ENCODE data around the gene XPNPEP1. TPM values are rescaled to one million over a fixed set of nuclear protein-coding genes. Genes with fewer than 3 reads are reported as not detected.

The XPNPEP1 gene
- polyA plus RNA-seq (2012; ENCODE audit: low read depth, missing spikeins) = 40.8 TPM

DNA sequence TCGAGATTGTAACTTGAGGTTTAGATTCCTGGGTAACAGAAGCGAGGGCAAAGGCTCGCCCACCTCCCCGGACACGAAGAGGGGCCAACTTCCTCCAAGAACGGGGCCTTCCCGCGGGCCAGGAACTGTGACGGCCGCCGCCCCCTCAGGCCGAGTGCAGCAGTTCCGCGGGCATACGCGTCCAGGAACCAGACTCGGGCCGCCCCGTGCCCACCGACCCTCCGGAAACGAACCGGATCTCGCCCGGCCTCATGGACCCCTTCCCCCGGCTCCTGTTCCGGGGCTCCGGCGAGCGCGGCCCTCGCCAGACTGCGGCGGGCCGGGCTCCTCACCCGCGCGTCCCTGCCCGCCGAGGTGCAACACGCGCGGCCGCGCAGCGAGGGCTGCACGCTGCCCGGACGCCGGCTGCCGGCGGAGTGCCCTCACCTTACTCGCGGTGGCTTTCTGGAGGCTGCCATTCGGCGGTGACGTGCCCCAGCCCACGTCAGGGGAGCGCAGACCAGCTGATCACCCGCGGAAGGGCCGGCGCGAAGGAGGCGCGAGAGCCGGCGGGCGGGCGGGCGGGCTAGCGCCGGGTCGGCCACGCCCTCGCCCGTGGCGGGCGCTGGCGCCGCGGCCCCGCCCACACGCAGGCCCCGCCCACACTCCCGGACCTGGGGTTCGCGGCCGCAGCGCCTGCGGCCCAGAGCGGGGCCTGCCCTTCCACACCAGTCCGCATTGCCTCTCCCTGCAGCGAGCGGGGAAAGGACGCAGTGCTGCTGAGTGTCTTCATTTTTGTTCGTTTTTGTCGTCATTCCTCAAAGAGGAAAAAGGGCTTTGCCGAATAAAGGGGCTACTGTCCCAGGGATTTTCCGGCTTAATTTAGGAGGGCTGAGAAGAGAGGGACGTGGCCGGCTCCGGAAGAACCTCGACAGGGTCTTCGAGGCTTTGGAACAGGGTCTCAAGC is at the start of gene XPNPEP1:
TSS of gene XPNPEP1 (minus strand) at position 536 of the 946 bp plus-strand sequence. CDS start at position 458, 78 bp downstream.
- TF ChIP-seq TAF1 (IDR thresholded peaks at IDR 0.05; ENCODE audit: low read depth, low read length) (peak; percentile 63; the same call in 1 of the 2 replicates), POU2F2 (IDR thresholded peaks at IDR 0.05; ENCODE audit: low read depth, low read length) (no peak), SPI1 (IDR thresholded peaks at IDR 0.05; ENCODE audit: low read depth, low read length) (no peak), POLR2A (IDR thresholded peaks at IDR 0.05; ENCODE audit: low read depth, low read length) (peak; percentile 93), POLR2AphosphoS5 (IDR thresholded peaks at IDR 0.05; ENCODE audit: low read depth, low read length) (peak; percentile 94)
- FAIRE-seq = peak; percentile 94
- DNase-seq (ENCODE audit: insufficient read length, low spot score) = peak; percentile 90

GRCh38 chr10:109972372-109973001 is 49.2 kb upstream of the XPNPEP1 start:
- FAIRE-seq = no peak
- TF ChIP-seq POLR2AphosphoS5 (IDR thresholded peaks at IDR 0.05; ENCODE audit: low read depth, low read length) (no peak), PAX5 (IDR thresholded peaks at IDR 0.05; ENCODE audit: insufficient read depth, low read length, severe bottlenecking) (no peak), TAF1 (IDR thresholded peaks at IDR 0.05; ENCODE audit: low read depth, low read length) (no peak), SPI1 (IDR thresholded peaks at IDR 0.05; ENCODE audit: low read depth, low read length) (no peak), POU2F2 (IDR thresholded peaks at IDR 0.05; ENCODE audit: low read depth, low read length) (no peak), POLR2A (IDR thresholded peaks at IDR 0.05; ENCODE audit: low read depth, low read length) (no peak)
- DNase-seq (ENCODE audit: insufficient read length, low spot score) = no peak

DNA sequence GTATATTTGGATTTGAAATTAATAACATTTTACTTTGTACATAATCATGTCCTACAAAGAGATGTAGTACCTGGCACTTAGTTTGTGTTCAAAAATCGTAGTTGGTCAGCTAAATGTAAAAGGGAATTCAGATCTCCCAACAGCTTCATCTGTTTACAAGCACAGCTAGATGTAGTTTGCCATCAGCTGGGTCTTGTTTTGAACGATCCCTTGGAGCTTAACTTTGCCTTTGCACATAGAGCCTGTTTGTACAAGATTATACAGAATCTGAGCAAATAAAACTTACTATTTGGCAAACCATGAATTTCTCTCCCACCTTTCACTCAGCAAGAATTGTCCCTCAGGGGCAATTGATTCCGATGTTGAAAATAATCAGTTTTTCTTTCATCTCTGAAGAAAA is 48.3 kb upstream of the XPNPEP1 start:
- TF ChIP-seq SPI1 (IDR thresholded peaks at IDR 0.05; ENCODE audit: low read depth, low read length) (no peak), POU2F2 (IDR thresholded peaks at IDR 0.05; ENCODE audit: low read depth, low read length) (no peak), TAF1 (IDR thresholded peaks at IDR 0.05; ENCODE audit: low read depth, low read length) (no peak), POLR2A (IDR thresholded peaks at IDR 0.05; ENCODE audit: low read depth, low read length) (no peak), POLR2AphosphoS5 (IDR thresholded peaks at IDR 0.05; ENCODE audit: low read depth, low read length) (no peak), PAX5 (IDR thresholded peaks at IDR 0.05; ENCODE audit: insufficient read depth, low read length, severe bottlenecking) (no peak)
- FAIRE-seq = no peak

DNA sequence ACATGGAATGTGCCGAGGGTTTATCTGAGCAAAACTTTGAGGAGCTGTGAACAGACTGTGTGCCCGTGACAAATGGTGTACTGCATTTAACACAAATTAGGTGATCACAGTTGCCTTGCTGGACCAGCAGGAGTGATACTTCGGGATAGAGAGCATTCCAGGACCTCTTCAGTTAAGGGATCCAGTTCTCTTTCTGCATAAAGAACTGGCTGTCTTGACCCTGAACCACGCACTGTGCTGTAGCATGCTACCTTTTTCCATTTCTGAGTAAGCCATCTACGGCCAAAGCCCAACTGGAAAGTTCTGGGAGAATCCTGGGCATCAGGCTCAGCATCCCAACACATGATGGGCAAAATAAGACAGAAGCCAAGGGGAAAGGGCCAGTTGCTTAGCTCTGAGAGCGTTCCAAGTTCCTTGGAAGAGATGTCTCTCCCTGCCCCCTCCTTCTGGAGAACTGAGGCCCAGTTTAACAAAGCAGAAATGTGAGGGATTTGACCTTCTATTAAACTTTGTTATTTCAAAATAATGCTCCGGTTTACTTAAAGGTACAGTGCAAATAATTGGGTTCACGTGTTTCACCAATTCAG is 46.5 kb upstream of the XPNPEP1 start:
- TF ChIP-seq POLR2A (IDR thresholded peaks at IDR 0.05; ENCODE audit: low read depth, low read length) = no peak
- TF ChIP-seq PAX5 (IDR thresholded peaks at IDR 0.05; ENCODE audit: insufficient read depth, low read length, severe bottlenecking) = no peak
- no peak for TF ChIP-seq POU2F2 (IDR thresholded peaks at IDR 0.05; ENCODE audit: low read depth, low read length)
- TF ChIP-seq SPI1 (IDR thresholded peaks at IDR 0.05; ENCODE audit: low read depth, low read length) = no peak
- TF ChIP-seq TAF1 (IDR thresholded peaks at IDR 0.05; ENCODE audit: low read depth, low read length) = no peak
- no peak for TF ChIP-seq POLR2AphosphoS5 (IDR thresholded peaks at IDR 0.05; ENCODE audit: low read depth, low read length)
- DNase-seq (ENCODE audit: insufficient read length, low spot score) (no peak), FAIRE-seq (no peak)

More for the DNA sequence above, 48.3 kb upstream of the XPNPEP1 start:
- DNase-seq (ENCODE audit: insufficient read length, low spot score) = no peak

DNA sequence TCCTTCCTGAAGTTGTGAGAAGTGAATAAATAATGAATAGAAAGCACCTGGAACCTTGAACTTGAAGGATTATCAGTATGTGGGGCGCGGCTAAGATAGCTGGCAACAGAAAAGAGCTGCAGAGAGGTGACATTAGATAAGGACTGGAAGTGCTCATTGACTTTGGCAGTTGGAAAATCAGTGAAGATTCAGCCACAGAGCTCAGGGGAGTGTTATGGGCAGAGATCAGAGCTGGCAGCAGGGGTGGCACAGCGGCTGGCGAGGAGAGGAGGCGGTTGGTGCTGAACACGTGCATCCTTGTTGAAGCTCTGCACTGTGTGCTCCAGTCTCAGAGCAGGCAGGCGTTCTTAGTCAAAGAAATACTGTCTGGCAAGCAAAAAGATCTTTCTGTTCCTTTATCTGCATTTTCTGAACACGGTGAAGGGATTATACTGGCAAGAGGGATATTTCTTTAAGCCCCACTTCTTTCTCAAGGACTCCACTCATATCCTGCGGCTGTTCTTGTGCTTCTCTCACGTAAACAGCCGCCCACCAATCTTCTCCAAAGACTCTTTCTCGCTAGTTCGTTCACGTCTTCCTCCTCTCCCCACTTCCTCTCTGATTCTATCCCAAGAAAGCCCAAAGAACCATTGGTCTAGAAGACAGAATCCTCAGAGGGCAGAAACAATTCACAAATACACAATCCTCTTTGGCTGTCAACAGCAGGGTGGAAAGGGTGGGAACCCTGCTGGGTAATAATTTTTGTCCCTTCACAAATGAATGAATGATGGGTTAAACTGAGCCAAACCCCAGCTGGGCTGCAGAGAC is 45.8 kb upstream of the XPNPEP1 start:
- TF ChIP-seq SPI1 (IDR thresholded peaks at IDR 0.05; ENCODE audit: low read depth, low read length) (no peak), POLR2A (IDR thresholded peaks at IDR 0.05; ENCODE audit: low read depth, low read length) (no peak), POLR2AphosphoS5 (IDR thresholded peaks at IDR 0.05; ENCODE audit: low read depth, low read length) (no peak), POU2F2 (IDR thresholded peaks at IDR 0.05; ENCODE audit: low read depth, low read length) (no peak), PAX5 (IDR thresholded peaks at IDR 0.05; ENCODE audit: insufficient read depth, low read length, severe bottlenecking) (no peak), TAF1 (IDR thresholded peaks at IDR 0.05; ENCODE audit: low read depth, low read length) (no peak)
- FAIRE-seq = no peak
- DNase-seq (ENCODE audit: insufficient read length, low spot score) = no peak

GRCh38 chr10:109967739-109968088 is 44.4 kb upstream of the XPNPEP1 start:
- DNase-seq (ENCODE audit: insufficient read length, low spot score) (no peak), FAIRE-seq (no peak)
- TF ChIP-seq POU2F2 (IDR thresholded peaks at IDR 0.05; ENCODE audit: low read depth, low read length) (no peak), TAF1 (IDR thresholded peaks at IDR 0.05; ENCODE audit: low read depth, low read length) (no peak), SPI1 (IDR thresholded peaks at IDR 0.05; ENCODE audit: low read depth, low read length) (no peak), POLR2A (IDR thresholded peaks at IDR 0.05; ENCODE audit: low read depth, low read length) (no peak), POLR2AphosphoS5 (IDR thresholded peaks at IDR 0.05; ENCODE audit: low read depth, low read length) (no peak), PAX5 (IDR thresholded peaks at IDR 0.05; ENCODE audit: insufficient read depth, low read length, severe bottlenecking) (no peak)

- no peak for DNase-seq (ENCODE audit: insufficient read length, low spot score)
- TF ChIP-seq SPI1 (IDR thresholded peaks at IDR 0.05; ENCODE audit: low read depth, low read length) (no peak), POLR2AphosphoS5 (IDR thresholded peaks at IDR 0.05; ENCODE audit: low read depth, low read length) (no peak), TAF1 (IDR thresholded peaks at IDR 0.05; ENCODE audit: low read depth, low read length) (no peak), PAX5 (IDR thresholded peaks at IDR 0.05; ENCODE audit: insufficient read depth, low read length, severe bottlenecking) (no peak), POLR2A (IDR thresholded peaks at IDR 0.05; ENCODE audit: low read depth, low read length) (no peak), POU2F2 (IDR thresholded peaks at IDR 0.05; ENCODE audit: low read depth, low read length) (no peak)
- no peak for FAIRE-seq
Measured at GRCh38 chr10:109966961-109967738, 43.8 kb upstream of the XPNPEP1 start.

DNA sequence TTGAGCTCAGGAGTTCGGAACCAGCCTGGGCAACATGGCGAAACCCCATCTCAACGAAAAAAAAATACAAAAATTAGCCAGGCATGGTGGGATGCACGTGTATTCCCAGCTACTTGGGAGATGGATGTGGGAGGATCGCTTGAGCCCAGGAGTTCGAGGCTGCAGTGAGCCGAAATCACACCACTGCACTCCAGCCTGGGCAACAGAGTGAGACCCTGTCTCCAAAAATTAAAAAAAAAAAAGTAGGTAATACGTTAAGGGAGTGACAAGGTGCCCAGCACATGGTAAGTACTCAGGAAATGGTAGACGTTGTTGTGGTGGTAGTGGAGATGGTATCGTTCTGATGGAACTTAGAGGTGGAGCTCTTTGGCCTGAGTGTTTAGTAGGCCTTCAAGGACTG is 41.0 kb upstream of the XPNPEP1 start:
- DNase-seq (ENCODE audit: insufficient read length, low spot score) (no peak), FAIRE-seq (no peak)
- TF ChIP-seq POLR2A (IDR thresholded peaks at IDR 0.05; ENCODE audit: low read depth, low read length) (no peak), PAX5 (IDR thresholded peaks at IDR 0.05; ENCODE audit: insufficient read depth, low read length, severe bottlenecking) (no peak), TAF1 (IDR thresholded peaks at IDR 0.05; ENCODE audit: low read depth, low read length) (no peak), SPI1 (IDR thresholded peaks at IDR 0.05; ENCODE audit: low read depth, low read length) (no peak), POLR2AphosphoS5 (IDR thresholded peaks at IDR 0.05; ENCODE audit: low read depth, low read length) (no peak), POU2F2 (IDR thresholded peaks at IDR 0.05; ENCODE audit: low read depth, low read length) (no peak)
